HG03558 (cell line): ENCODE data around the gene SMIM35.
"Not testable (repeated sequence)": the region's sequence is repeated elsewhere in the genome, so short reads cannot be mapped to it uniquely, and the experiment has no call there.

Experiments used
- ATAC-seq: cut with Tn5 transposase; IDR thresholded peaks from one replicate; pipeline ENCODE4 v1.9.1; 2021; ENCODE audit warnings: moderate number of reproducible peaks; ENCODE audit not compliant: unreplicated experiment; ENCODE audit errors: extremely low read depth

Gene SMIM35

GRCh38 chr11:117993988-117994745, 92.6 kb downstream of the SMIM35 start:
- ATAC-seq: no peak

DNA sequence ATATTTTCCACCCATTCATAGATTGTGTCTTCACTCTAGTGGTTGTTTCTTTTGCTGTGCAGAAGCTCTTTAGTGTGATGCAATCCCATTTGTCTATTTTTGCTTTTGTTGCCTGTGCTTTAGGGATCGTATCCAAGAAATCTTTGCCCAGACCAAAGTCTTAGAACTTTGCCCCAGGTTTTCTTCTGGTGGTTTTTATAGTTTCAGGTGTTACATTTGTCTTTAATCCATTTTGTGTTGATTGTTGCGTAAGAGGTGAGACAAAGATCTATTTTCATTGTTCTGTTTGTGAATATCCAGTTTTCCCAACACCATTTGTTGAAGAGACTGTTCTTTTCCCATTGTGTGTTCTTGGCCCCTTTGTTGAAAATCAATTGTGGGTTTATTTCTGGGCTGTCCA, 94.1 kb downstream of the SMIM35 start:
- ATAC-seq: no peak

DNA sequence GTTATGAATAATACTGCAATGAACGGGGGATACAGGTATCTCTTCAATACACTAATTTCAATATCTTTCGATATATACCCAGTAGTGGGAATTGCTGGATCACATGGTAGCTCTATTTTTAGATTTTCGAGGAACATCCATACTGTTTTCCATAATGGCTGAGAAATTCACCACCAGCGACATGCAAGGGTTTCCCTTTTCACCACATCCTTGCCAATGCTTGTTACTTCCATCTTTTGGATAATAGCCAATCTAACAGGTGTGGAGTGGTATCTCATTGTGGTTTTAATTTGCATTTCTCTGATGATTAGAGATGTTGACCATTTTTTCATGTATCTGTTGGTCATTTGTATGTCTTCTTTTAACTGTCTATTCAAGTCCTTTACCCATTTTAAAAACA, 94.6 kb downstream of the SMIM35 start:
- no peak for ATAC-seq

DNA sequence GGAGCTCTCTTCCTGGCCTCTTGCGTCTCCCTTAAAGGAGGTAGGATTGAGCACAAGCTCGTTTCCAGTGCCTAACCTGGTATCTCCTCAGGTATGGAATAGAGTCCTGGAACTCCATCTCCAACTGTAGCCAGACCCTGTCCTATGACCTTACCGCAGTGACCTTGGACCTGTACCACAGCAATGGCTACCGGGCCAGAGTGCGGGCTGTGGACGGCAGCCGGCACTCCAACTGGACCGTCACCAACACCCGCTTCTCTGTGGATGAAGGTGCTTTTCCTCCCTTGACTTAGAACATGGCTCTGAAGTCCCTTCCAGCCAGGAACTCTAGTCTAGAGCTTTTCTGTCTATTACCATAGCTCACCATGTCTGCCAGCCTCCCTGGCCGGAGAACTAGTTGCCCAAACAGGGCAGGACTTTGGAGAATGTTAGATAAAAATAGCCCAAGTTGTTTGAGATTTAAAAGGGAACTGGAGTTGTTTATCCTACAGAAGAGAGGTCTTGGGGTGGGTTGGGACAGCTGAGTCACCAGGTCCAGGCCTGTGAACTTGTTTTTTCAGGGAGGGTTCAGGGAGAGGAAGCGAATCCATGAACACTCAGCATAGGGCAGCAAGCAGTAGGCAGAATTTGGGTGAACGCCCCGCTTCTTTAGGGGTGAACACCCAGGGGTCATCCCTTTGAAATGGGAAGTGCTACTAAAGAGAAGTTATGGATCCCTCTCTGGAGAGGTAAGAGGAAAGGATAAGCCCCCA, 97.2 kb downstream of the SMIM35 start:
- no peak for ATAC-seq

- ATAC-seq: no peak
Measured at GRCh38 chr11:117986981-117987574, 99.7 kb downstream of the SMIM35 start.

DNA sequence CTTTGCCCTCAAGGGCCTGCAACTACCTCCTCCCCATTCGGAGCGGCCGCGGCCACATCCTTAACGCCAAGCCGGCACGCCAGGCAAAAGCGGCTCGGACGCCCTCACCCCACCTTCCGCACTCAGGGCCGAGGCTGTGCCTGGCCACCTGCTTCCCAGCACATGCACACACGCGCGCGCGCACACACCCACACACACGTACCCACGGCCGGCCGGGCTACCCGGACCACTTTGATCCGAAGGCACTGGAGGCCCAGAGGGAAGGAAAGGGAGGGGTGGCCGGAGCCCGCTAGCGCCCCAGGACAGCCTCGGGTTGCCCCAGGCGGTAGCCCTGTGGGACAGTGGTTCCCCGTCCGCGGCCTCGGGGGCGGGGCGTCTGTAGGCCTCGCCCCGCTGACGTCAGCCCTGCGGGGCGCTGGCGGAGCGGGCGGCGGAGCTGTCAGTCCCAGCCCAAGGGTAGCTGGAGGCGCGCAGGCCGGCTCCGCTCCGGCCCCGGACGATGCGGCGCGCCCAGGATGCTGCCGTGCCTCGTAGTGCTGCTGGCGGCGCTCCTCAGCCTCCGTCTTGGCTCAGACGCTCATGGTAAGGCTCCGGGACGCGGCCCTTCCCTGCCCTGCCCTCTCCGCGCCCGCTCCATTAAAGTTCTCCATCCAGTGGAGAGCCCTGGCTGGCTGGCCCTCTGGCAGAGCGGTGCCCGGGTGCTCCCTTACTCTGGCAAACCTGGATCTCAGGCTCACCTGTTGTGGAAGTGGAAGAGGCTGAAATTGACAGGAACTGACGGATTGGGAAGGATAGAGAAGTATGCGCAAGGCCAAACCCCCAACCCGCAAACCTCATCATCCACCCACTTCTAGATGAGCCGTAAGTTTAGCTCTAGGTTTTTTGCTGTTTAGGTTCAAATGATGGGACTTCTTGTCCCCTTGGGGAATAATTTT, 100.5 kb downstream of the SMIM35 start, which contains the start of gene IL10RA:
Gene IL10RA (plus strand): TSS at position 442 of the 935 bp plus-strand sequence. CDS start 74 bp downstream, at position 516.
- peak; percentile 60 for ATAC-seq

GRCh38 chr11:117984476-117984875, 102.3 kb downstream of the SMIM35 start:
- no peak for ATAC-seq

DNA sequence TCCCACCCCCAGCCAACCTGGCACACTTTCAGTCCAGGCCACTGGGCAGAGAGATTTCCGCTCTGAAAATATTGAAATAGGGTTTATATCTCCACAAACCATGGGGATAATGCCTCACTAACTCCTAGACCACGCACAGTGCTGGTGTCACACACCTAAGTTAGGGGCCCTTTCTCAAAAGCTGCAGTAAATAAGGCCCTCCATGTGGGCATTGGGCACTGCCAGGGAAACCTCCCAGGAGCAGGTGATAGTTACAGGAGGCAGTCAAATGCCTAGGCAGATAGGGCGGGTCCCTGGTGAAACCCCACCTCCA, 103.6 kb downstream of the SMIM35 start:
- ATAC-seq: no peak

GRCh38 chr11:117980720-117981119, 106.0 kb downstream of the SMIM35 start:
- no peak for ATAC-seq

- ATAC-seq: no peak
Measured at GRCh38 chr11:117980280-117980679, 106.5 kb downstream of the SMIM35 start.

DNA sequence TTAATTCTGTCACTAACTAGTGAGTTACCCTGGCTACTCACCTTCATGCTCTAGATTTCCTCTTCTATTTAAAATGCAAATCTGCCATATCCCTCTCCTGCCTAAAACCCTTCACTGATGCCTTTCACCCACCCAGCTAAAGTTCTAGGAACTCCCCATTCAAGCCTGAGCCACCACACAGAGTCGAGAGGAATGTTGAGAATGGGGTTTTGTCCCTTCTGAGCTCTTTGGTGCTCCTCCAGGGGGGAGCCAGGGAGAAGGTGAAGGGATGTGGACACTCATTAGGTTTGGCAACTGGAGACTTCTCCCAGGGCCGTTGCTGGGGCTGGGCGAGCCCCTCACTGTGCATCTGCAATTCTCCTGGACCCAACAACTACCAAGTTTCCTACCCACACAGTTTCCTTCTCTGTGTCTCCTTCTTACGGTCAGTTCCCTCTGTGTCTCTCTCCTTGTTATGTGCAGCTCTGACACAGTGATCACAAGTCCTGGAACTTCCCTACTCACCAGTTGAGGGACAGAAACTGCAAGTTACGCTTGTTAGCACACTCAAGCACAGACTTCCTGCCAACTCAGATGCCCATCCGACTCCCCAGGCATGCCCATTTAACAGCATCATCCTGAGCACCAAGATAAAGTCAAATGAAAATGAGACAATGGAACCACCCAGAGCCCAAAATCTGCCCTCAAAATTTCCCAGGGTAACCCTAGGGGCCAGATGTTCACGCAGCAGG, 107.1 kb downstream of the SMIM35 start:
- no peak for ATAC-seq

DNA sequence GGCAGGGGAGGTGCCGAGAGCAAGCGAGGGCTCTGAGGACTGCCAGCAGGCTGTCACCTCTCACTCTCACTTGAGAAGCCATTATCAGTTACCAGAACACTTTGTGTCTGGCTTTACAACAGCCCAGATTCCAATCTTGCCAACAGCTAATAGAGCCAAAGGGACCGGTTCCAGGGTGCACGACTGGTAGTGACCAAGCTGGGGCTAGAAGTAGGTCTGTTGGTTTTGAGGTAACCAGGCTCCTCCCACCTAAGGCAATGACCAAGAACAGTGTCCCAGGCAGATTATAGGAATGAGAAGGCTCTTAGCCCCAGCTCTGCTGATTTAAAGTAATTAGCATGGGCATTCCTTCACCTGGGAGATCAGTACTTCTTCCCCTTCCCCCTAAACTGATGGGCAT, 107.8 kb downstream of the SMIM35 start:
- ATAC-seq: no peak

- not testable (repeated sequence) for ATAC-seq
Measured at GRCh38 chr11:117978291-117978910, 108.4 kb downstream of the SMIM35 start.

DNA sequence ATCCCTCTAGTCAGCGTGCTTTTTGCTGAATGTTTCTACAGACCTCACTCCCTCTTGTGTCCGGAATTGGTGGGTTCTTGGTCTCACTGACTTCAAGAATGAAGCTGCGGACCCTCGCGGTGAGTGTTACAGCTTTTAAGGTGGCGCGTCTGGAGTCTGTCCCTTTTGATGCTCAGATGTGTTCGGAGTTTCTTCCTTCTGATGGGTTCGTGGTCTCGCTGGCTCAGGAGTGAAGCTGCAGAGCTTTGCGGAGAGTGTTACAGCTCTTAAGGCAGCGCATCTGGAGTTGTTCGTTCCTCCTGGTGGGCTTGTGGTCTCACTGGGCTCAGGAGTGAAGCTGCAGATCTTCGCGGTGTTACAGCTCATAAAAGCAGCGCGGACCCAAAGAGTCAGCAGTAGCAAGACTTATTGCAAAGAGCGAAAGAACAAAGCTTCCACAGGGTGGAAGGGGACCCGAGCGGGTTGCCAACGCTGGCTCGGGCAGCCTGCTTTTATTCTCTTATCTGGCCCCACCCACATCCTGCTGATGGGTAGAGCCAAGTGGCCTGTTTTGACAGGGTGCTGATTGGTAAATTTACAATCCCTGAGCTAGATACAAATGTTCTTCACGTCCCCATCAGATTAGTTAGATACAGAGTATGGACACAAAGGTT, 109.0 kb downstream of the SMIM35 start:
- not testable (repeated sequence) for ATAC-seq

GRCh38 chr11:117977029-117977428, 109.7 kb downstream of the SMIM35 start:
- ATAC-seq: no peak

- ATAC-seq: no peak
Measured at GRCh38 chr11:117976445-117976844, 110.3 kb downstream of the SMIM35 start.

- ATAC-seq: no peak
Measured at GRCh38 chr11:117973503-117973860, 113.3 kb downstream of the SMIM35 start.

DNA sequence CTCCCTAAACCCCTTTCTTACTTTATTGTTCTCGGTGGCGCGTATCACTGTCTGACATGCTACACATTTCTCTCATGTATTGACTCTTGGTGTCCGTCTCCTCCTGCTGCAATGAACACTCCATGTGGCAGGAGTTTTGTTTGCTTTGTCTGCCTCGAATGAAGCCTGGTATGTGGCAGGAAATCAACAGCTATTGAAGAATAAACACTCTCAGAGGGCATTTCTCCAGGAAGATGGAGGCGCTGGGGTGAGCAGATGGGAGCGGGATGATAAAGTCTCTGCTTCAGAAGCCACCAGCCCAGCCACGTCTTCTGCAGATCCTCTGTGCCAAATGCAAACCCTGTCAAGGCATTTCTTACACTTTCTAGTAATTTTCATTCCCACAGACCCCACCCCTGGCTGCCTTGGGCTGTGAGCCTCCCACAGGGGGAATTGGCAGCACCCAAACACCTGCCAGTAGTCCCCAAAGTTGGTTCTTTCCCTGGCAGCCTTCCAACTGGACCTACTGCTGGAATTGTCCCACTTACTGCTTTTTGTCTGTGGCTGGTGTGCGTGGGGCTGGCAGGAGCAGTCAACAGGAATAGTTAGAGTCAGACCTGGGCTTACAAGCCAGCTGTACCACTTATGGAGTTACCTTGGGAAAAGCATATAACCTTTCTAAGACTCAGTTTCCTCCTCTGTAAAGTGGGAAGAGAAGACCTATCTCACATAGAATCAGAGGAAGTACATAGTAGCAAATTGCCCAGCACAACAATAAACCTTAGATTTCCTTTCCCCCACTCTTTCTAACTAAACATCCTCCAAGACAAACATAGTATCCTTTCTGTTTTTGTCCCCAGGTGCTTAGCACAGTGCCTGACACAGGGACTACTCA, 113.9 kb downstream of the SMIM35 start:
- ATAC-seq: no peak
